ENCODE data around the gene CACNG5. TPM values are rescaled to one million over a fixed set of nuclear protein-coding genes. Genes with fewer than 3 reads are reported as not detected.

Gene CACNG5
- total RNA-seq, 1 donor from 2014 or later: not detected

DNA sequence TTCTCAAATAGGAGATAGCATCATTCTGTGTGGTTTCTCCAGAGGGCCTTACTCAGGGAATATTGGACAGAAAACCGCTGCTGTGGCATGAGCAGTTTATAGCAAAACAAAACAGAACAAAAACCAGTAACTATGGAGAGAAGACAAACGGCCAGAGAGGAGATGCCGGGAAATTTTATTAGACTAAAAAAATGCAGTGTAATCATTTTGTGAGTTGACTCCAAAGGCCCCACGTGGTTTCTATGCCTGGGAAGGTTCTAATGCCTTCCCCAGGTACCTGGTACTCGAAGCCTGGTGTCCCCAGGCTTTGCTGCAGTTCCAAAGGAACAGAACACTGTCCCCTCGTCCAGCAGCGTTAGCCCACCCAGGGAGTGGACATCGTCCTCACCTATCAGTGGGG lies 12.9 kb upstream of the CACNG5 start:
- intact Hi-C loops (cut with micrococcal nuclease): no loop called here

DNA sequence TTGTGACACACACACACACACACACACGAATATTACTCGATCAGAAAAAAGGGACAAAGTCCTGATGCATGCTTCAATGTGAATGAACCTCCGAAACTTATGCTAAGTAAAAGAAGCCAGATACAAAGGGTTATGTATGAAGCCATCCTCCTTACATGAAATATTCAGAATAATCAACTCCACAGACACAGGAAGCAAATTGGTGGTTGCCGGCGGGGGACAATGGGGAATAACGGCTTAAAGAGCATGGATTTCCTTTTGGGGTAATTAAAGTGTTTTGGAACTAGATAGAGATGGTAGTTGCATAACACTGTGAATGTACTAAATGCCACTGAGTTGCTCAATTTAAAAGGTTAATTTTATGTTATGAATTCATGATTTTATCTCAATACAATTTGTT lies 8.1 kb upstream of the CACNG5 start:
- intact Hi-C loops (cut with micrococcal nuclease): no loop called here

GRCh38 chr17:66829386-66829864 lies 5.5 kb upstream of the CACNG5 start:
- intact Hi-C loops (cut with micrococcal nuclease): no loop called here

DNA sequence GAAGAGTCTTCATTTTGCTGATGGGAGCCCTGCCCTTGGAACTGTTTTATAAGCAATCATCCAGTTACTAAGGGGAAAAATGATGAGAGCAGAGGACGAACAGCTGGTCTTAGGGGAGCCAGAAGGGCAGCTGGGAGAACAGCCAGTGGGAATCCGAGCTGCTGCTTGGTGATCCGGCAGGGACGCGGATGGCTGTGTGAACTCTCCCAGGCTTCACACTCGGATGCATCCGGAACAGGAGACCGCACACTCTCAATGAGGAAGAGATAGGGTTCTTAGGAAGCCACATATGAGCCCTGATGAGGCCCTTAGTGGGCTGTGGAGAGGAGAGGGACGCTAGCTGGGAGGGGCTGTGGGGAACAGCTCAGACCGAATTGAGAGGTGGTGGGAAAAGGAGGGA lies 5.0 kb upstream of the CACNG5 start:
- intact Hi-C loops (cut with micrococcal nuclease): no loop called here

DNA sequence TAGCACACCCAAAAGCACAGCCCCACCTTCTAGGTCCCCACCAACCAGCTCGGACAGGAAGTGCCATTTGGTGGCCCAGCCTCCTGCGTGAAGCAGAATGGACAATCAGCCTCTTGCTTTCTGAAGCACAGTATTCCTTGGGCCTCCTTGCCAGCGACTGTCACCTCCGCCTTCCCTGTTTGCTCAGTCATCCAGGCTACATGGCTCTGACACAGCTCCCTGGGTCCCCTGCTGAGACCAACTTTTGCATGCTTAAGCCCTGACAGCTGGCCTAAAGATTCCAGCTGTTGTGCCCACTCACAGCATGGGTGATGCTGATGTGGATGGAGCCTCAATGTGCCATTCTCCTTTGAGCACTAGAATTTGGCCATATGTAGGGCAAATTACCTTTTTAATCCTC lies 4.5 kb upstream of the CACNG5 start:
- intact Hi-C loops (cut with micrococcal nuclease): no loop called here

- intact Hi-C loops (cut with micrococcal nuclease): no loop called here
Measured at GRCh38 chr17:66831383-66832210, 3.3 kb upstream of the CACNG5 start.

DNA sequence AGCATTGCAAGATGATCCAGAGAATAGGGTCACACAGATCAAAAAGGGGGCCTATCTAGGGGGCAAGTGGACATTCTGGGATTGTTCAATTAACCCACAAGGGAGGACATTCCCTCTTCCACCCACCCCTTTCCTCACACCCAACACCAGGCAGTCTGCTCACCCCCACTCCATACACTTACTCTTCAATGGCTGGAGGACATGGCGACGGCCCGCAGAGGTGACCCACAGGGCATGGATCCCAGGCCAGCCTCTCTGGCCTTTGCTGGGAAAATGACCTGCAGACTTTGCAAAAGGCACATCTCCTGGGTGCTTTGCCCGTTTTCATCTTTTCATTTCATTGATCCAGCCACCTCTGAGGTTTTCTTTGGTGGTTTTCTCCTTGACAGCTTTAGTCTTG lies 1.7 kb upstream of the CACNG5 start:
- intact Hi-C loops (cut with micrococcal nuclease): no loop called here

- intact Hi-C loops (cut with micrococcal nuclease): no loop called here
Measured at GRCh38 chr17:66834426-66834918, 445 bp upstream of the CACNG5 start.

- intact Hi-C loops (cut with micrococcal nuclease): no loop called here
Measured at GRCh38 chr17:66835476-66835875, 559 bp downstream of the CACNG5 start.

DNA sequence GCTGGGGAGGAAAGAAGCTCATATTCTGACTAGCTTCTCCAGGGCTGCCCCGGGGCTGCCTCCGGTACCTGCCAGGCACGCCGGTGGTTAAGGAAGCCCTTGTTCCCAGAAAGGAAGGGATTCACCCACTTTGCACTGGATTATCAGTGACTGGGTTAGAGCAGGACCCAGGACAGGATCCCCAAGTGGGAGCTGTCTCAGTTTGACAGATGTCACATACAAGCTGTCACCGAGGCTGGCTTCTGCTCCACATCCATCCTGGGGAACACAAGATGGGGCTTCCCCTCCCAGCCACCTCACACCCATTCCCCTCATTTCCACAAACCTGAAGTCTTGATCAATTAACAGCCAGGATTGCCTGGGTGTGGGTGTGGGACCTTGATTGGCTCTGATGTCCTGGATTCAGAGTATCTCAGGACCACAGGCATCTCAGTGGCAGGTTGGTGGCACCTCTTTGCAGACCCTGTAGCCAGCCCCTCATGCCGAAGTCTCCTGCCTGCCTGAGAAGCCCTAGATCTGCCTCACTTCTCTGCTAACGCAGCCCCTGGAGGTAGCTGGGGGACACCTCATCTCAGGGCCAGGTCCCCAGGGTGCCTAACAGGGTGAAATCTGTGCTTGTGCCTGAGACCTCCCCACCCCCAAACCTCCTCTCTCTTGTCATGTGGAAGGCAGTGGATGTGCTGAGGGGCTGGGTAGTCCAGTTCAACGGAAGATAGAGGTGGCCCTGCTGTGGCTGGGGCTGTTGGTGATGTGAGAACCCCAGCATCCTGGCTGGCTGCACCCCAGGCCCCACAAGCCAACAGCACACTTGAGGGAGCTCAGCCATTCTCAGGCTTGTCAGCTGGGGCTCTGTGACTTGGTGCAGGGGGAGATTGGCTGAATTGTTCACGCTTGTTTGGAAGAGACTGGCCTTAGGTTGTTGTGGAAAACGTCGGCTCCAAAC lies 1.4 kb downstream of the CACNG5 start:
- intact Hi-C loops (cut with micrococcal nuclease): no loop called here

- intact Hi-C loops (cut with micrococcal nuclease): no loop called here
Measured at GRCh38 chr17:66837226-66837625, 2.3 kb downstream of the CACNG5 start.

GRCh38 chr17:66837885-66838665 lies 3.2 kb downstream of the CACNG5 start:
- intact Hi-C loops (cut with micrococcal nuclease): no loop called here

DNA sequence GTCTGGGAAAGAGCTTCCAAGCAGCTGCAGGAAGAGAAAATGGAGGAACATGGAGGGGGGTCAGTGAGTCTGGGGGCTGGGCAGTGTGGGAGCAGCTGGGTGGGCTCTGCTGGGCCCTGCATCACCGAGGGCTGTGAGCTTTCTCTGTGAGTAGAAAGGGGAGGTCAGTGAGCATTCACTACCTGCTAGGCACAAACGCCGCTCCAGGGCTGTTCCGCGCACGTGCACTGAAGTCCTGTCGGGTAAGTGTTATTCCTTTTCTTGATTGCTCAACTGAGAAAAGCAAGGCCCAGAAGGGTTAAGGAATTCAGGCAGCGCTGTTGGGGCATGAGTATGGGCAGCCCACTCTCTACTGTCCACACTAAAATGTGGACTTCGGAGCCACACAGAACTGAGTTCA lies 4.7 kb downstream of the CACNG5 start:
- intact Hi-C loops (cut with micrococcal nuclease): no loop called here

DNA sequence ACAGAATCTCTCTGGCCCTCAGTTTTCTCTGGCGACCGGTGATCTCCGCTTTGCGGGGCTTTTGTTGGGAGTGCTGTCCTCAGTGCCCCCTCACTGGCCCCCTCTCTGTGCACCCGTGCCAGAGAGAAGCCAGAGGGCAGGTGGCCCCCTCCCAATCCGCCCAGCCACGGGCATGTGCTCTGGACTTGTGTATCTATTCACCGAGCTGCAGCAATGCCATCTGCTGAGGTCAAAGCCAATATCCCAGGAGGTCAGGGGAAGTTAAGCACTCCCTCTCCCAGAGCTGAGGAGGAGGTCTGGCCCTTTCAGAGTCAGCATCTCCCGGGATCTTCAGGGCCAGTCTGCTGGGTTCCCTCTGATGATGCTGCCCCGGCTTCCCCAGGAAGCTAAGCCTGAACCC lies 5.1 kb downstream of the CACNG5 start:
- intact Hi-C loops (cut with micrococcal nuclease): no loop called here

DNA sequence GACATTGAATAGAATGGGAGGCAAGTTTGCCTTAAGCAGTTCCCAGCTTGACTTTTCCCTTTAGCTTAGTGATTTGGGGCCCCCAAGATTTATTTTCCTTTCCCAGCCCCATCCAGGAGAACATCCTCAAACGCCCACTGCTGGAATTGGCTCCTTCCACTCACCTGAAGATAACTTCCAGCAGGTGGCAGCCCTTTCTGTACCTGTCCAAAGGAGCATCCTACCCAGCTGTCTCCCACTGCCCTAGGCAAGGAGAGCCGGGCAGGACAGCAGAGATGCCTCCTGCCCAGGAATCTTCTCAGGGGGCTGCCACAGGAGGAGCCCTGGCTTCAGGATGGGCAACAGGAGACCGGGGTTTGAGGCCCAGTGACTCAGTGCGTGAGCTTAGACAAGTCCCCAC lies 6.4 kb downstream of the CACNG5 start:
- intact Hi-C loops (cut with micrococcal nuclease): no loop called here

DNA sequence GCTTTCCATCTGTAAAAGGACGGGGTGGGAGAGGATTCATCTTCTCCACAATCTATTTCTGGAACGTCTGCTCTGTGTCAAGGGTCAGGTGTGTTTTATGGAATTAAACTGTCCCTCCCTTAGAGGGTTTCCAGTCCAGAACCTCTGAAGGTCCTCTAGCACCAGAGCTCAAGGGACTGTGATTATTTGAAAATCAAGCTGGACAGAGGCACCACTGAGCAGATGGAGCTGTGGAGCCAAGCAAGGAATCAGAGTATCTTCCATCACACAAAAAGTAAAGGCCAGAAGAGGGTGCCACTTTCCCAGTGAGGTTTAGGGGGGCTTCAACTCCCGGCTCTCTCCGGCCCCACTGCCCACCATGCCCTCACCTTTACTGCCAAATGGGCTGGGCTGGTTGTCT lies 6.8 kb downstream of the CACNG5 start:
- intact Hi-C loops (cut with micrococcal nuclease): no loop called here

DNA sequence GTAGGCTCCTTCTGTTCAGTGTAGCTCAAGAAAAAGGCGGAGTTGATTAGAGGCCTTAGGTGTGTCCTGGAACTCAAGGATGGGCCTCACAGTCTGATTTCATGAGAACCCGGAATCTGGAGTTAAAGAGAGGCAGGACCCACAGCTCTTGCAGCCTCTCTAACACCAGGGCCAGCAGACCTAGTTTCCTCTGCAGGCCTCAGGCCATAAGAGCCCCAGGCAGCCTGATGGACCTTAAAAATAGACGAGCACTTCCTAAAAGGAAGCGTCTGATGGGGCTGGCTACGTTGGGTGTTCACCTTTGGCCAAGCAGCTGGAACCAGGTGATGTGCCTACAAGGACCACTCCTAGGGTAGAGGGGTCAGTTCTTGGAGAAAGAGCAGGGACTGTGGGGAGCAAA lies 7.6 kb downstream of the CACNG5 start:
- intact Hi-C loops (cut with micrococcal nuclease): no loop called here

- intact Hi-C loops (cut with micrococcal nuclease): no loop called here
Measured at GRCh38 chr17:66842959-66843358, 8.0 kb downstream of the CACNG5 start.

DNA sequence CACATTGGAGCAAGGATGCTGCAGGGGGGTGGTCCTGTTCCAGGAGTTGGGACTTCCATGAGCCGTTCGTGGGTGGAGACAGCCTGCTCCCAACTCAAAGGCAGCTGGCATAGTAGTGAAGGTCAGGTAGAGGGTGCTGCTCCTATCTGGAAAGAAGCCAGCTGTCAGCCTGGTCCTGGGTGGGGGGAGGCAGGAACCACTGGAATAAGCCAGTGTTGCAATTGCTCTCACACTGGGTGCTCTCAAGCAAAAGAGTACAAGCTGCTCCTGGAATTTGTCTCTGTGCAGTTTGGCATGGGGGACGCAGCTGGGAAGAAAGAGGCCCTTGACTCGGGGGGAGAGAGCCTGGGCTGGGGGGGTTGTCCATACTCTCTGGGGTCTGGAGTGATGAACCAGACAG lies 8.7 kb downstream of the CACNG5 start:
- intact Hi-C loops (cut with micrococcal nuclease): no loop called here

DNA sequence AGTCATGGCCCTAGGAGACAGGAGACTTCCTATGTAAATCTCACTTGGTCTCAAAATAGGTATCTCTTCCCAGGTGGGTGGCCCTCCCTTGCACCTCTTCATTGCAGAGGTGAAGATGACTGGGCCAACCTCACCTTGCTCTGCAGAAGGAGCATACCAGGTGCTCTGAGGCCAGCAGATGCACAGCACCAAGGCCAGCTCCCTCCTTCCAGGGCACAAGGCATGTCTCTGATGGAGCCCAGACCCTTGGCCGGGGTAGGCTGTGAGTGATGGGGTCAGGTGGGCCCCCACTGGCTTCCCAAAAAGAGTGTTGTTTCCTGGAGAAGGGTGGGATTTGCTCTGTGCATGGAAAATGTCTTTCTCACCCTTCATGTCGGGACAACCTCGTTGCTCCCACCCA lies 12.8 kb downstream of the CACNG5 start:
- intact Hi-C loops (cut with micrococcal nuclease): no loop called here

DNA sequence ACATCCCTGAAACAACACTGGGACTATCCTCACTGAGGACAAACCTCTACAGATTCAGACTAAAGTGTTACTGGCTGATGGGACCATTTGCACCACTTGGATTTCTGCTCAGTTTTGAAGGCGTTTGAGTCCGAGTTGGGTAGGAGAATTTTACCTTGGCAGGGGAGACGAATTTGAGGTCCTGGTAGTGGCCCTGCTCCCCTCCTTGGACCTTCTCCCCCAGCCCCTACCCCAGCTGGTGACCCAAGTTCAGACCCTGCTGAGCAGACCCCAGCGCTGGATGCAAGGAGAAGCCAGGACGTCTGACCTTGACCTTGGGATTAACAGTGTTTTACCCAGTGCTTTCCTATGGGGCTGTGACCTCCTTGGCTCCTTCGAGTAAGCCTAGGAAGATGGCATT lies 13.6 kb downstream of the CACNG5 start:
- intact Hi-C loops (cut with micrococcal nuclease): no loop called here
